Heart left ventricle (tissue), 13 donors: ENCODE data around the gene CEP44.

ENCODE experiments used
- CTCF ChIP-seq, 12 donors: fragments of 200-600 bp; sonication (generic) in 4 of 12; IDR thresholded peaks; one replicate each; pipeline versions ENCODE4 v1.5.0 to v1.8.0; 2018 to 2022; ENCODE audit warnings: antibody characterized with exemption in 12 of 12, mild to moderate bottlenecking in 5 of 12
- POLR2A ChIP-seq, 2 donors: fragments of 450-650 bp; IDR thresholded peaks; one replicate each; pipeline ENCODE4 v1.6.1; 2017; ENCODE audit warnings: antibody characterized with exemption in 2 of 2, mild to moderate bottlenecking in 2 of 2, moderate library complexity in 2 of 2
- donor health status: ischemic (EF 13 %, LVEDD 7.1; RV severe dilation, severe dysfunction).
- donor health status: DM: no; HTN: yes; CAD: no.
- donor health status: DM: no; HTN: no; CAD: no.
- donor health status: ischemic (EF 25% LVEDD 6.9; RV normal size, moderate dysfunction).
- donor health status: ischemic (EF 25% LVEDD 5.7; RV mildly dilated, moderate dysfunction).
- donor health status: ischemic (EF 35%, LVEDD 5.7; RV mildly dilated, moderate dysfunction).
- donor health status: nonischemic (EF 11% LVEDD 7.7; RV severe dilation, severe dysfunction).
- donor health status: DM: yes; HTN: yes; CAD: no.
- donor health status: PGD.
- donor health status: ischemic (EF 29% LVEDD 5.4; RV normal size, mild dysfunction).
- donor health status: nonischemic (EF 23%, LVEDD 6.1; RV moderate dilation, normal function).

- TF ChIP-seq POLR2A (IDR thresholded peaks at IDR 0.05) (no peak), CTCF (IDR thresholded peaks at IDR 0.05) (no peak)
Measured at GRCh38 chr4:174307694-174308093, 24.0 kb downstream of the CEP44 start.
